ENCODE data around the gene ZNF566.

DNA sequence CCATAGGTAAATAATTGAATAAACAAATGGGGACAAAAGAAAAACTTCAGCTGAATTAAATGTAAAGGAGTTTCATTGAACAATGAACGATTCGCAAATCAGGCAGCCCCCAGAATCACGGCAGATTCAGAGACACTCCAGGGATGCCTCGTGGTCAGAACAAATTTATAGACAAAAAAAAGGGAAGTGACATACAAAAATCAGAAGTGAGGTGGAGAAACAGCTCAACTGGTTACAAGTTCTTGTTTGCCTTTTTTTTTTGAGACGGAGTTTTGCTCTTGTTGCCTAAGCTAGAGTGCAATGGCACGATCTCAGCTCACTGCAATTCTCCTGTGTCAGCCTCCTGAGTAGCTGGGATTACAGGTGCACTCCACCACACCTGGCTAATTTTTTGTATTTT lies 5.7 kb downstream of the ZNF566 start:
- TF ChIP-seq, protein P1, sequence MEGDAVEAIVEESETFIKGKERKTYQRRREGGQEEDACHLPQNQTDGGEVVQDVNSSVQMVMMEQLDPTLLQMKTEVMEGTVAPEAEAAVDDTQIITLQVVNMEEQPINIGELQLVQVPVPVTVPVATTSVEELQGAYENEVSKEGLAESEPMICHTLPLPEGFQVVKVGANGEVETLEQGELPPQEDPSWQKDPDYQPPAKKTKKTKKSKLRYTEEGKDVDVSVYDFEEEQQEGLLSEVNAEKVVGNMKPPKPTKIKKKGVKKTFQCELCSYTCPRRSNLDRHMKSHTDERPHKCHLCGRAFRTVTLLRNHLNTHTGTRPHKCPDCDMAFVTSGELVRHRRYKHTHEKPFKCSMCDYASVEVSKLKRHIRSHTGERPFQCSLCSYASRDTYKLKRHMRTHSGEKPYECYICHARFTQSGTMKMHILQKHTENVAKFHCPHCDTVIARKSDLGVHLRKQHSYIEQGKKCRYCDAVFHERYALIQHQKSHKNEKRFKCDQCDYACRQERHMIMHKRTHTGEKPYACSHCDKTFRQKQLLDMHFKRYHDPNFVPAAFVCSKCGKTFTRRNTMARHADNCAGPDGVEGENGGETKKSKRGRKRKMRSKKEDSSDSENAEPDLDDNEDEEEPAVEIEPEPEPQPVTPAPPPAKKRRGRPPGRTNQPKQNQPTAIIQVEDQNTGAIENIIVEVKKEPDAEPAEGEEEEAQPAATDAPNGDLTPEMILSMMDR (conservative IDR thresholded peaks at IDR 0.05): no peak
- TF ChIP-seq ZFX (IDR thresholded peaks at IDR 0.05): no peak
